K562 (cell line): ENCODE measurements around the gene SLC31A1. TPM values are rescaled to one million over a fixed set of nuclear protein-coding genes. Genes with fewer than 3 reads are reported as not detected.

Source experiments
- ATAC-seq: fragments of 200-7000 bp; cut with Tn5 transposase; 3 replicates; pipeline ENCODE4 v1.9.1; 2020; ENCODE audit warnings: moderate library complexity
- BruUV-seq: library from RNA; stranded (reverse); fragments of 400-500 nt; replicated peaks from 2 replicates; lab custom pipeline; 2021; lab: Mats Ljungman, UMichigan
- CTCF ChIA-PET: fragments of 300-600 bp; formaldehyde crosslinking; extraction: SDS; loops from one replicate; lab custom pipeline; 2021; ENCODE audit warnings: low intra/inter-chr PET ratio; lab: Yijun Ruan, JAX
- POLR2A ChIA-PET: fragments of 300-600, 350-650 bp; sonication (Branson Sonifier 250); formaldehyde crosslinking; extraction: SDS; loops from one replicate; lab custom pipeline; 2021; ENCODE audit warnings: antibody characterized with exemption, inconsistent platforms; lab: Yijun Ruan, JAX
- DNase-seq, 4 experiments: peaks; one replicate each; pipeline versions ENCODE4 v3.0.0 to v3.0.0-alpha.2; 2011 to 2018; ENCODE audit warnings: low spot score in 3 of 4, mixed read lengths in 3 of 4; ENCODE audit errors: extremely low read depth in 1 of 4
- FAIRE-seq: peaks from 2 replicates; lab custom pipeline; 2011; peaks lifted over from hg19 to GRCh38; lab: Jason Lieb, UNC
- H2AFZ ChIP-seq: 2 replicates; pipeline ENCODE4 v1.6.0; 2011; ENCODE audit warnings: low read depth, low read length, control low read depth, inconsistent platforms
- H3K27ac ChIP-seq: fragments of 200-600 bp; 3 replicates; pipeline ENCODE4 v1.8.0; 2011; ENCODE audit warnings: low read depth, mild to moderate bottlenecking, control low read depth, inconsistent platforms, low read length, moderate library complexity, mixed read lengths; ENCODE audit errors: extremely low read depth
- H3K27me3 ChIP-seq, 2 experiments: fragments of 300-600 bp in 1 of 2; 2 replicates in 1 of 2; 3 replicates in 1 of 2; pipeline versions ENCODE4 v1.6.0 to v1.8.0; 2011; ENCODE audit warnings: inconsistent platforms in 2 of 2, low read length in 2 of 2, mild to moderate bottlenecking in 1 of 2, mixed read lengths in 1 of 2, moderate library complexity in 1 of 2; ENCODE audit not compliant: control insufficient read depth in 2 of 2, insufficient read depth in 2 of 2
- H3K36me3 ChIP-seq: fragments of 300-600 bp; 3 replicates; pipeline ENCODE4 v1.8.0; 2011; ENCODE audit warnings: mild to moderate bottlenecking, low read length, inconsistent platforms; ENCODE audit not compliant: control insufficient read depth, insufficient read depth
- H3K4me1 ChIP-seq, 2 experiments: fragments of 200-600 bp in 1 of 2; replicated peaks in 1 of 2; 2 replicates in 1 of 2; 3 replicates in 1 of 2; pipeline versions ENCODE4 v1.5.1 to v1.8.0; 2011; ENCODE audit warnings: inconsistent platforms in 2 of 2, low read length in 2 of 2, mild to moderate bottlenecking in 1 of 2, mixed read lengths in 1 of 2, moderate library complexity in 1 of 2; ENCODE audit not compliant: control insufficient read depth in 2 of 2, insufficient read depth in 2 of 2
- H3K4me2 ChIP-seq: 2 replicates; pipeline ENCODE4 v1.6.1; 2011; ENCODE audit warnings: low read length, control low read depth, inconsistent platforms, mixed read lengths; ENCODE audit not compliant: insufficient read depth
- H3K4me3 ChIP-seq: fragments of 200-600 bp; sonication (generic), shearing (Covaris generic); 2 replicates; pipeline ENCODE4 v1.5.1; 2016; ENCODE audit warnings: control low read depth, inconsistent platforms
- H3K79me2 ChIP-seq: fragments of 200-600 bp; 3 replicates; pipeline ENCODE4 v1.8.0; 2011; ENCODE audit warnings: low read length, inconsistent platforms; ENCODE audit not compliant: control insufficient read depth, insufficient read depth
- H3K9ac ChIP-seq, 2 experiments: 2 replicates each; pipeline versions ENCODE4 v1.6.0 to v1.6.1; 2011; ENCODE audit warnings: low read depth in 2 of 2, low read length in 2 of 2, control low read depth in 1 of 2, inconsistent platforms in 1 of 2, mild to moderate bottlenecking in 1 of 2, mixed read lengths in 1 of 2; ENCODE audit not compliant: insufficient read depth in 1 of 2
- H3K9me1 ChIP-seq: one replicate; pipeline ENCODE4 v1.6.0; 2011; ENCODE audit warnings: inconsistent platforms, mild to moderate bottlenecking, low read length, moderate library complexity; ENCODE audit not compliant: control insufficient read depth, insufficient read depth
- H3K9me3 ChIP-seq: replicated peaks from 2 replicates; pipeline ENCODE4 v1.5.1; 2011; ENCODE audit warnings: low read depth, low read length, inconsistent platforms; ENCODE audit not compliant: control insufficient read depth, insufficient read depth
- H4K20me1 ChIP-seq: replicated peaks from 2 replicates; pipeline ENCODE4 v1.6.1; 2011; ENCODE audit warnings: low read length, inconsistent platforms, mixed read lengths; ENCODE audit not compliant: control insufficient read depth, insufficient read depth
- CHAMP1 ChIP-seq: fragments of 450-650 bp; IDR thresholded peaks from 2 replicates; pipeline ENCODE4 v1.6.1; 2016; ENCODE audit warnings: mild to moderate bottlenecking
- COPS2 ChIP-seq: fragments of 450-650 bp; conservative IDR thresholded peaks from 2 replicates; pipeline ENCODE4 v1.6.1; 2016; ENCODE audit warnings: mild to moderate bottlenecking, moderate library complexity
- ESRRA ChIP-seq: fragments of 450-650 bp; IDR thresholded peaks from 2 replicates; pipeline ENCODE4 v1.6.1; 2014; ENCODE audit warnings: low read depth, mild to moderate bottlenecking, moderate library complexity, borderline replicate concordance
- RBM17 ChIP-seq: fragments of 200-400 bp; formaldehyde crosslinking; IDR thresholded peaks from 2 replicates; pipeline ENCODE4 v1.6.1; 2017; ENCODE audit warnings: low read depth, mild to moderate bottlenecking, low read length, borderline replicate concordance
- ZNF143 ChIP-seq: sonication (generic); formaldehyde crosslinking; IDR thresholded peaks from 2 replicates; pipeline ENCODE4 v1.9.0; 2022; ENCODE audit warnings: mild to moderate bottlenecking, missing genetic modification reagents
- ZNF583 ChIP-seq: fragments of 250-450 bp; sonication (Bioruptor Pico); IDR thresholded peaks from 2 replicates; pipeline ENCODE4 v1.4.0; 2020
- WGBS: fragments of 100-300 bp; shearing (Covaris generic); methylation state at CpG from one replicate; pipeline ENCODE4 v1.1.6; 2016; ENCODE audit warnings: low coverage, mixed read lengths; ENCODE audit not compliant: insufficient coverage; ENCODE audit errors: missing lambda C conversion rate; 5-methylcytosine and 5-hydroxymethylcytosine counted together
- in situ Hi-C: fragments of 300-500 bp; cut with MboI; formaldehyde crosslinking; loops from 4 replicates; pipeline ENCODE4 v1.15.0; 2018; ENCODE audit warnings: inconsistent platforms, mixed read lengths
- intact Hi-C: fragments of 100-400 bp; cut with micrococcal nuclease; formaldehyde crosslinking; loops from 2 replicates; pipeline ENCODE4 v1.14.2; 2022
- polyA plus RNA-seq, 8 experiments: library from polyadenylated mRNA; depleted of rRNA in 4 of 8; stranded (reverse) in 5 of 8; unstranded in 3 of 8; fragments of >200 nt; fragmentation: Nextera tagmentation in 2 of 8; fragmentation: Illumina TruSeq in 1 of 8; extraction: Ambion mirVana in 2 of 8; extraction: Trizol in 1 of 8; gene quantifications; 2 replicates each; pipeline versions ENCODE4 v1.2.1 to v1.2.3, GENCODE V29; 2011 to 2014; ENCODE audit warnings: inconsistent platforms in 1 of 8, missing spikeins in 1 of 8
- total RNA-seq, 7 experiments: library from RNA; depleted of rRNA in 6 of 7; stranded (reverse); fragments of >200 nt in 6 of 7; fragmentation: Illumina TruSeq in 2 of 7; extraction: Trizol in 2 of 7; gene quantifications; 2 replicates each; pipeline versions ENCODE4 v1.2.1 to v1.2.3, GENCODE V29; 2011 to 2021; ENCODE audit warnings: low replicate concordance in 1 of 7

The SLC31A1 gene
- total and polyA plus RNA-seq, 9 of the 15 experiments (the other 6 are each of a cell fraction or from before 2014, with no cell fraction given), result 15.4 to 40.7 (median 25.9) TPM

GRCh38 chr9:113310538-113310937 lies 89.2 kb downstream of the SLC31A1 start:
- ATAC-seq, result no peak
- ChIA-PET CTCF (interaction anchor here (0.6 to 1.3 kb wide), 3 partner anchors 96 to 499 kb away, joined by 3 to 5 read pairs (median 3); no protein-coding TSS in a partner anchor), POLR2A (interaction anchor here (0.6 to 1.1 kb wide), 3 partner anchors 11 to 325 kb away, joined by 3 to 5 read pairs (median 3); no protein-coding TSS in a partner anchor)
- Histone ChIP-seq H3K4me3 (no peak overlapping the region), H3K27ac (no peak overlapping the region), H3K27me3 (peaks cover 4 to 25% of the 10 kb centered on the region in 2 experiments; a peak in 4 of 5 replicates), H4K20me1 (no peaks in the 10 kb centered on the region), H3K79me2 (no peaks in the 10 kb centered on the region), H3K4me1 (no peaks in the 10 kb centered on the region; a peak in 1 of 5 replicates), H3K9ac (no peak overlapping the region), H3K9me1 (no peaks in the 10 kb centered on the region), H3K36me3 (no peaks in the 10 kb centered on the region), H3K9me3 (no peaks in the 10 kb centered on the region), H3K4me2 (no peak overlapping the region), H2AFZ (no peak overlapping the region)
- no TSS peak for BruUV-seq
- peak; percentile 52; the same call in 1 of the 2 replicates for TF ChIP-seq ESRRA
- no peak for TF ChIP-seq ZNF143 (CRISPR knock-in tag)
- TF ChIP-seq CHAMP1, result no peak
- no peak for TF ChIP-seq COPS2
- no peak for TF ChIP-seq ZNF583
- no peak for TF ChIP-seq RBM17
- 5% methylated on average over 3 of the region's 3 CpGs for WGBS
- in situ Hi-C loops, result no loop called here
- DNase-seq, result no peak
- no peak for FAIRE-seq
- intact Hi-C loops, result no loop called here
